Esophagus muscularis mucosa (tissue), 3 donors: ENCODE measurements around the gene RGMA.

ENCODE experiments used
- CTCF ChIP-seq, 3 experiments: fragments of 200-600 bp in 2 of 3; fragments of 450-650 bp in 1 of 3; sonication (generic) in 2 of 3; IDR thresholded peaks; one replicate each; pipeline ENCODE4 v1.5.1; 2017 to 2019; ENCODE audit warnings: antibody characterized with exemption in 3 of 3, mild to moderate bottlenecking in 2 of 3, moderate library complexity in 1 of 3
- POLR2AphosphoS5 ChIP-seq, 2 donors: sonication (generic); formaldehyde crosslinking; IDR thresholded peaks; one replicate each; pipeline ENCODE4 v1.6.1; 2017; ENCODE audit warnings: antibody characterized with exemption in 2 of 2

GRCh38 chr15:93034512-93034911 lies 54.5 kb downstream of the RGMA start:
- TF ChIP-seq CTCF (IDR thresholded peaks at IDR 0.05) (no peak), POLR2AphosphoS5 (IDR thresholded peaks at IDR 0.05) (no peak)
